ENCODE data around the gene PGAM5.

PGAM5 gene

DNA sequence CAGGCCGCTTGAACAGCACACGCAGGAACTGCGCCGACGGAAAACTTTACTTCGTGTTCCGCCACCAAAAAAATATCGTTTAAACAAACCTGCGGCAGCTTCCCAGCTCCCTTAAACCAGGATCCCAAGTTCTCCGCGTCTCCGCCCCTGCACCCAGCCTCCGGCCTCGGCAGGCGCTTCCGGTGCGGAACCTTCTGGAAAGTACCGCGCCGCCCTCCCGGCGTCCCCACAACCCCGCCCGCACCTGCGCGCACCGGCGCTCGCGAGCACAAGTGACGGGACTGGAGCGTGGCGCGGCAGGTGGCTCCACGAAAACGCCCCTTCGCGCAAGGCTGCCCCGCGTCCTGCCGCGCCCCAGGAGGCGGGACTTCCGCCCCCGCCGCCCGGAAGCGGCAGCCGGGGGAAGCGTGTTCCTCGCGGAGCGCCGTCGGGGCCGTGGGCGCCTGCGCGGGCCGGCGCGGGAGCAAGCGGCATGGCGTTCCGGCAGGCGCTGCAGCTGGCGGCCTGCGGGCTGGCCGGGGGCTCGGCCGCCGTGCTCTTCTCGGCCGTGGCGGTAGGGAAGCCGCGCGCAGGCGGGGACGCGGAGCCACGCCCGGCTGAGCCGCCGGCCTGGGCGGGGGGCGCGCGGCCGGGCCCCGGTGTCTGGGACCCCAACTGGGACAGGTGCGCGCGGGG lies at the start of gene PGAM5:
Gene PGAM5 (plus strand): TSS at position 438 of the 675 bp plus-strand sequence. CDS start 35 bp downstream, at position 473.
- peak; percentile 80 for DNase-seq

DNA sequence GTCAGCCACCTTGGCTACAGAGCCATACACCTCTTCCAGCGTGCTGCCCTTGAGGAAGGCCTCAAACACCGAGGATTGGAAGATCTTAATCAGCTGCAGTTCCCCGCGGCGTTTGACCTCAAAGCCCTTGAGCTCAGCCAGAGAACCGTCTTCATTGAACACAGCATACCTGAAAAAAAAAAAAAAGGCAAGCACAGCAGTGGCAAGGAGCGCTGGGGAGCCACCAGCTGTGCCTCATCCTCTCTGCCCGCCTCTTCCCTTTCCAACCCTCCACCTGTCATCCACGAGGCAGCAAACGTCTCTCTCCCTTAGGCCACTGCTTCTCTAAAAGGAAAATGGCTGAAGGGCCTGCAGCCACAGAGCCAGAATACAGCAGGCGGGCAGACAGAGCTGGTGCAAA lies 49.6 kb upstream of the PGAM5 start:
- no peak for DNase-seq

DNA sequence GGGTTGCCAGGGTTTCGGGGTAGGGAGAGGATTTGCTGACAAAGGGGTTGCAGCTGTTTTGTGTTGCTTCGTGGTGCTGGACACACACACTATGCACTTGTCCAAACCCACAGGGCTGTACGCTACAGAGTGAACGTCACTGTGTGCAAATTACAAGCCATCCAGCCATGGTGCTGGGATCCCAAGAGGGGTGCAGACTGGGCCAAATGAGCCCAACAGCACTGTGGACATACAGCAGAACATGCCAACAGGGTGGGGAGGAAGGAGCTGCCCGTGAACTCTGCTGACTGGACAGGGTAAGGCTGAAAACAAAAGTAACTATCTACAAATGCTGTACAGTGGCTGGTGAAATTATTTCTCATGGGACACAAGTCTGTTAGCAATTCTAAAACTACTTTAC lies 48.7 kb upstream of the PGAM5 start:
- DNase-seq, result no peak

DNA sequence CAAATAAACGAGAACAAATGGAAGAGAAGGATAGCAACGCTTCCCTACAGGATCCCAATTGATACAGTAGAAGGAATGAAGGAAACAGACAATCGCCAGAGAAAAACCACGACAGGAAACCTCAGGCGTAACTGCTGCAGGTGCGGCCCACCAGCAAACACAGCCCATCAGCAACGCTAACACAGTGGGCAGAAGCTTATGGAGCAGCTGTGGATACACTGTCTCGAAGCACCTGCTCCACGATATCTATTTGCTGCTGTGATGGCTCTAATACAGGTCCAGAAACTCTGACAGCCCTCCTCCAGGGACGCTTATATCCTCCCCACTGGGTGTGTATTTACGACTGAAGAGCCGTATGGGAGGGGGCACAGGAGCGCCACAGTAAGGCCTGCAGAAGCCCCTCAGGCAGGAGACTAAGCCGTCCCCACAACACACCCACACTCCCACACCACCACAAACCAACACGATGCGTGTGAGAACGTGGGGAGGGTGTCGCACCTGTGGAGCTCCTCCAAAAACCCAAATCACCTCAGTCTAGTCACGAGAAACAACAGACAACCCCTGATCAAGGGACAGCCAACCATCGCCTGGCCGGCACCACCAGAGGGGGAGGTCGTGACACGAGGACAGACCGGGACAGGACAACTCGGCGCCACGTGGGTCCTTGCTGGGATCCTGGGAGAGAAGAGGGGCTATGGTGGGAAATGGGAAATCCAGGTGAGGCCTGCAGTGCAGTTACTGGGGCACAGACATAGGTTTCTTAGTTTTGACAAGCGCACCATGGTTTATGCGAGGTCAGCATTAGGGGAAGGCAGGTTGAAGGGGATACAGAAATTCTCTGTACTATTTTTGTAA lies 47.5 kb upstream of the PGAM5 start:
- no peak for DNase-seq

DNA sequence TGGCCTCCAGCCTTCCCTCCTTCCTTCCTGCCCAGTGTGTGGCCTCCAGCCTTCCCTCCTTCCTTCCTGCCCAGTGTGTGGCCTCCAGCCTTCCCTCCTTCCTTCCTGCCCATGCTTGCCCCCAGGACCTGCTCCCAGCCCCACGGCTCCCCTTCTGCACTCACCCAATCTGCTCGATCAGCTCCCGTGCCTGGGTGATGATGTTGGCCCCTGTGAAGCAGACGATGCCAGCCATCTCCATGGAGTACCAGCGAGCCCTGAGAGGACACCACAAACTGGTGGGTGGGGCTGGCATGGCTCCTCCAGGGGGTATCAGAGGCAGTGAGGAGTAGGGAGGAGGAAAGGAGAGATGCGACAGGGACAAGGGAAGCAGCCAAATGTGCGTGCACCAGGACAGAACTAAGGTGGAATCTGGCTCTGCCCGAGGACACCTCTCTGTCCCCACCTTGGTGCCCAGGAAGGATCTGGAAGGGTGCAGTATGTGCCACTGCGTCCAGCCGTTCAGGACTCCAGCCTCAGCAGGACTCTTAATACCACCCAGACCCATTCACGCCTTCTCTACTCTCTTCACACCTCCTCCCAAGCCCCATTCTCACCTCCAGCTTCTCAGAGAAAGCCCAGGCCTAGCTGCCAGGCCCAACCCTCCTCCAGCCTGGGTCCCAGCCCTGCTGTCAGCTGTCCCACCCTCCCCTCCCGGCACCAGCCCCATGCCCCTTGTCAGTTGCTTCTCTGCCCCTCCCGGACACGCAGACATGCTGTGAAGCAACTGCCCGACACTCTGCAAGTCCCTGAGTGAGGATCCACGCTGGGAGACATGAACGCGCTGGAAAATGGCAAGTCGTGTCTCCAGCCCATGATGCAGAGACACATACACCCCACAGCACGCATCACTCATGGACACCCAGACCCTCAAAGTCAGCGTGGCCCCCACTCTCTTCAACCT lies 46.2 kb upstream of the PGAM5 start:
- no peak for DNase-seq

DNA sequence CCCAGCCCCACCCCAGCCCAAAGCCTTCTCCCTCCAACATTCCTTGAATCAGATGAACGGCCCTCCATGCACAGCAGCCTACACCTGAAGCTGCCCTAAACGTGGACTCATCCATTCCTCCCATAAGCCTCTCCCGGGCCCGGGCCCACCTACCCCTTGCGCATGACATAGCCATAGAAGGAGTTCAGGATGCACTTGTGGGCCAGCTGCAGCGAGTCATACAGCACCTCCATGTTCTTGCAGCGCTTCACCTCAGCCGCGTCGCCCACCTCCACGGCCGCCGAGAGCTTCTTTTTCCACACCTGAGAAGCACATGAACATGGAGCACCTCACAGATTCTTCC lies 45.5 kb upstream of the PGAM5 start:
- DNase-seq, result no peak

DNA sequence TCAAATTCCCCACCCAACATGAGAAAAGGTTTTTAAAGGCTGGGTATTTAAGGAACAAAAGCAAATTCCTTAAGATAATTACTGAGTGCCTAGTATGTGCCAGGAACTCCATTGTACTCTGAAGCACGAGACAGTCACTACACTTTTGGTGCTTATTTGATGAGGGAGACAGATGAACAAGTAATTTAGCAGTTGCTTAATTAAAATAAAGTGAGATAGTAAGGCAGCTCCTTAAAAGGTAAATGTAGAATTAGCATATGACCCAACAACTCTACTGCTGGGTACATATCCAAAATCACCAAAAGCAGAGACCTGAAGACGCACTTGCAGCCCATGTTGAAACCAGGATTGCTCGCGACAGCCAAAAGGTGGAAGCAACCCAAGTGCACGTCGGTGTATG lies 44.8 kb upstream of the PGAM5 start:
- DNase-seq, result no peak

DNA sequence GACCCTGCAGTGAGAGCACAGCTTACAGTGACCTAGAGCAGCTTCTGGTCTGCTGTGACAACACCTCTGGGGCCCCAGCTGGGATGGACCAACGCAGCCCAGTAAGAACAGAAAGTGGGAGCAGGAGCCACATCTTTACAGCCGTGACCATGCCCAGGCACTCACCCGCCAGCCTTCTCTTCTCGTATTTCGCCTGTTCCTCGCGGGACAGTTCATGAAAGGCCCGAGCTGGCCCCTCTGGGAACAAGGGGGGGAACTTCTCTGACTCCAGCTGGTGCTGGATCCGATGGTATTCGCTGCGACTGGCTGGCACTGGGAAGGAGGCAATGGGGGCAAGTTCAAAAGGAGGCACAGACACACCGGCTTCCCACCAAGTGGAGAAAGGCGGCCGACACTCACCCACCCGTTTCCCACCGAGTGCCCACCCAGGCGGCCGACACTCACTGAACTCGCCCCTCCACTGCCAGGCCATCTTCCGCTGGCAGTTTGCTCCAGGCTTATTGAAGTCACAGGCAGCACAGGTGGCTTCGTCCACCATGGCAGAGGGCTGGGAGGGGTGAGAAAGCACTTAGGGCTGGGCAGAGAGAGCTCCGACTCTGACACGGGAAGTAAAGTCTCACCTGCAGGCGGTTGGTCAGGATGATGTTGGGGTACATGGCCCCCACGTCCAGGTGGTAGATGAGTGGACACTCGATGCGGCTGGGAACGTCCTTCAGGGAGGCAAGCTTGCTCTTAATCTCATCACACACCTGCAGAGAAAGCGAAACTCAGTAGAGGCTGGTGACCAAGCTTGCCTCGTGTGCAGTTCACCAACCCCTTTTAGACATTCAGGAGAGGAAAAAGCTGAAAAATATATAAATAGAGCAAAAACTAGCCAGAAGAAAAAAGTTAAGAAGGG lies 42.2 kb upstream of the PGAM5 start:
- no peak for DNase-seq

DNA sequence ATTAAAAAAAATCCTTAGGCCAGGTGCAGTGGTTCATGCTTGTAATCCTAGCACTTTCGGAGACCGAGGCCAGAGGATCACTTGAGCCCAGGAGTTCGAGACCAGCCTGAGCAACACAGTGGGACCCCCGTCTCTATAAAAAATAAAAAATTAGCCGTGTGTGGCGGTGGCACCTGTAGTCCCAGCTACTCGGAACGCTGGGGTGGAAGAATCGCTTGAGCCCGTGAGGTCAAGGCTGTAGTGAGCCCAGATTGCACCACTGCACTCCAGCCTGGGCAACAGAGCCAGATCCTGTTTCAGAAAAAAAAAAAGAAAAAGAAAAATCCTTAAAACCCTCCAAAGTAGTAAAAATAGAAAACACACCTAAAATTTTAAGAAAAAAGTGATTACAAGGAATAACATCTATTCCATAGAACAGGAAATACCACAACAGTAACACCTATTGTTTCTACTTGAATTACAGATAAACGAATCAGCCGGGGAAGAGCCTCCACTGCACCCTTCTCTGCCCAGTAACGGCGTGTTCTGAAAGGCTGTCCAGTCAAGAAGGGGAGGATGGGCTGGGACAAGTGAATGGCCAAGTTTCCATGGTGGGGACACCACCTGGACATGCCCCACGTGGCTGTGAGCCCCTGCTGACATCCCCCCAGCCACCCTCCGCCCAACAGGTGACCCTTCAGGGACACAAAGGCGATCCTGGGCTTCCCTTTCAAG lies 41.3 kb upstream of the PGAM5 start:
- DNase-seq, result no peak

DNA sequence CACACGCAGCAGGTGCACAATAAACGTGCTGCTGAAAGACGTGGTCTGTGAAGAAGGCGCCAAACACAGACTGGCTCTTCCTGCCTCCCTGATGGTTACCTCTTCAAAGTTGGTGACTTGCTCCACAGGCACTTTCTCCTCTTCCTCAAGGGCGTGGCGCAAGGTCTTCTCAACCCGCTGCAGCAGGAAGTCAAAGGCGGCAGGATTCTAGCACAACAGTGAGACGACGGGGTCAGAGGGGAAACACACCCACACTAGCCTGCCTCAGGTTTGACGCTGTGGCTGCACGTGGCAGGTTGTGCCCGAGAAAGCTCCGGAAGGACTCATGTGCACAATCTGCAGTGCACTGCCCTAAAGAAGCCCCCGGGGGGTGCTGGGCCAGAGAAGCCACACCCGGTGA lies 38.5 kb upstream of the PGAM5 start:
- DNase-seq, result no peak

DNA sequence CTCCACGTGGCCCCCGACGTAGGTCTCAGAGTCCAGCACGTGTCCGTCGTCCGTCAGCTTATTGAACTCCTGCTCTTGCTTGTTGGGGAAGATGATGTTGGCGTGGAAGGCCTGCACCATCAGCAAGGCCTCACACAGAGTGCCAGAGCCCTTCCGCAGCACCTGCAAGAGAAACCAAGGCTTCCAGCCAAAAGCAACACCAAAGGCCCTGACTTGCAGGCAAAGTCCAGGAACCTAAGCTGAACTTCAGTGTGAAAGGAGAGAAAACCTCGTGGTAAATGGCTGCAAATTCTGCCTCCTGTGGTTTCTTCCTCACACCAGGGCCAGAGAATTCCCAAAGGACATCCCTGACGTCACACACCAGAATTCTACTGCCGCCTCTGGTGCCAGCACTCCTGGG lies 38.0 kb upstream of the PGAM5 start:
- DNase-seq, result no peak

DNA sequence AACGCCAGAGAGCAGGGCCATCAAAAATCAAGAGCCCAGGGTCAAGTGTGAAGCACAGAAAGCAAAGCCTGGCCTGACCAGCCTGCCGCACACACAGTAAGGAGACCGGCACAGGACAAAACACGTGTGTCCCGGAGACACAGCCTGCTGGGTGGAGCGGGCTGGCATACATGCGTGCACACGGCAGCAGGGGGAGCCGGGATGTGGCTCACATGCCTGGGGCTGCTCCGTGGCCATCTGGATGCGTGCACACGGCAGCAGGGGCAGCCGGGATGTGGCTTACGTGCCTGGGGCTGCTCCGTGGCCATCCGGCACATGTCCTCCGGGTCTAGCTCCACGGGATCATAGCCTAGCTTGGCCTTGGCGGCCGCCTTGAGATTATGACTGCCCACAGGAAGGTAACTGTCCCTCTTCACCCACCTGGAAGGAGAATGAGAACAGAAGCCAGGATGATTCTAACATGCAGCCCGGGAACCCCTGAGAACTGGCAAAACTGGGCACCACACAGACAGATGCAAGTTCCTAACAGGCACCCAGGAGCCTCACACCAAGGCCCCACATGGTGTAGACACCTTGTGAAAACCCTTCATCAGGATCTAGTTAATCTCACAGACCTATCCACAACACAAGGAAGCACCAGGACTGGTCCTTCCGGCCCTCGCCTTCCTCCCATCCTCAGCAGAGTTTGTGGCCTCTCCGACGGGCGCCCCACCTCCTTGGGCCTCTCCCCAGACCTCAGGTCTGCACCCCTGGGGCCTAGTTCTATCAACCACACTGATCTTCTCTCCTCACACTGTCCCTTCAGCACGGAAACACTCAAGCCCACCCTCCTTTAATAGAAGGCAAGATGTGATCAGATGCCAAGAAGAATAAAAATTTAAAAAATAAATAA lies 37.1 kb upstream of the PGAM5 start:
- DNase-seq, result no peak

DNA sequence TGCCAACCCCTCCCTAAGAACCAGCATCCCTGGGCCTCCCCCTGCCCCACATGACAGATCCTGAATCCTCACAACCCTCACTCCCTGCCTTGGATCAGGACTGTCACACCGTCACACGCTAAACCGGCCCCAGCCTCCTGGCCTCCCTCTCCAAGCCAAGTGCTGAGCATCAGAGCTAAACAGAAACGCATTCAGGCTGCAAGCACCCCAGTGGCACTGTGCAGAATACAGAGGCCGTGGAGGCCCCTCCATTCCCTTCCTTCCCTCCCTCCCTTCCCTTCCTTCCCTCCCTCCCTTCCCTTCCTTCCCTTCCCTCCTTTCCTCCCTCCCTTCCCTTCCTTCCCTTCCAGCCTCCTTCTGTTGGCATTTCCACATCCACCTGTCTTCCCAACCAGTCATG lies 36.1 kb upstream of the PGAM5 start:
- DNase-seq, result no peak

DNA sequence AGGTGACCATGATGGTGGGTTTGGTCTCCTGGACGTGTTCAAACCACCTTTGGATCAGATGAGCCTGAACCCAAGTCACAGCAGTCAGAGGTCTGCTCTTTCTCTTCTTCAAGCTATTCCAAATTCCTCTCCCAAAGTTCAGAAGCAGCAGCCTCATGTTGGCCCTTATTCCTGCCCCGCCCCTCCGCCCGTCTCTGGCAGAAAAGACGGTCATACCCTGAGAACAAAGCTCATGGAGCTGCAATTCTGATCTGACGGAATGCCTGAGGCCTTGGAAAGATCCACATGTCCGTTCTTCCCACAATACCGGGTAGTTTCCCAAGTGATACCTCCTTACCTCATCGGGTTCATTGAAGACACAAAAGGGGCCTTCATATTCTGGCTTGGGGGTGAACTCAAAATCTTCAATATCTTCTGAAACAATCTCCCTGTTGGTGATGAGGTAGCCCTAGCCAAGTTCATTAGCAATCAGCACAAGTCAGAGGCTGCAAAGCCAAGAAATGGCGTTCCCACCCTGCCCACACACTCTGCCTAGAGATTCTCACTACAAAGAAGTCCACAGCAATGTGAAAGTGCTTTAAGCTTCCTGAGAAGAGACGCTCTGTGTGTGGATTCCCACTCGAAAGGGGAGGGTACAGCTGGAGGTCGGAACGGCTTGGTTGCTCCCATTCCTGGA lies 34.7 kb upstream of the PGAM5 start:
- no peak for DNase-seq

DNA sequence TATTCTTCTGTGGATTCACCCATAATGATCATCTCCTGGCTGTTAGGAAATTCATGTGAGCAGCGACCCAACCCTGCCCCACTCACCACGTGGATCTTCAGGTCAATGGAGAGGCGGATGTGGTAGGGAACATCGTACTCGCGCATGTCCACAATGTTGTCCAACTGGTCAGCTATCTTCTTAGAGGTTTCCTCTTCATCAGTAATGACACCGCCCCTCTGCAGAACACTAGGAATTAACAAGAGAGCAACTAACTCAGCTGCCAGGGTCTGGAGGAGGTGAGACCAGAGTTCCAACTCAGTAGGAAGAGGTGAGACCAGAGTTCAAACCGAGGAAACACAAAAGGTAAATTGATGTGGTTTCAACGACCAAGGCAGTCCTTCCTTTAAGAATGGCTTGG lies 33.1 kb upstream of the PGAM5 start:
- DNase-seq, result no peak

DNA sequence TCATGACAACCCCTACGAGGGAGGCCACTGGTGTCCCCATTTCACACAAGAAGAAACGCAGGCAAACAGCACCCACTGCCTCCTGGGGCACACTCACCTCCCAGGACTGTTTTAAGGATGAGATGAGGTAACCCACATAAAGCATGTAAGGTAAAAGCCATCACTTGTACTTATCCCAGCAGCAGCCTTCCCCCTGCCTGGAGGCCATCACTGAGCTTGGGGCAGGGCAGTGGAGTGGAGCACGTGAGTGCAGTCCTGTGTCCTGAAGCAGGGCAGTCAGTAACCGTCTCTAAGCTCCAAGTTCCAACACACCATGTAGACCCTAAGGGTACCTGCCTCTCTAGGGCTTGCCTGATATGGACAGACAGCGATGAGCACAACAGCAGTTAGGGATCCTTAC lies 25.2 kb upstream of the PGAM5 start:
- DNase-seq, result no peak

DNA sequence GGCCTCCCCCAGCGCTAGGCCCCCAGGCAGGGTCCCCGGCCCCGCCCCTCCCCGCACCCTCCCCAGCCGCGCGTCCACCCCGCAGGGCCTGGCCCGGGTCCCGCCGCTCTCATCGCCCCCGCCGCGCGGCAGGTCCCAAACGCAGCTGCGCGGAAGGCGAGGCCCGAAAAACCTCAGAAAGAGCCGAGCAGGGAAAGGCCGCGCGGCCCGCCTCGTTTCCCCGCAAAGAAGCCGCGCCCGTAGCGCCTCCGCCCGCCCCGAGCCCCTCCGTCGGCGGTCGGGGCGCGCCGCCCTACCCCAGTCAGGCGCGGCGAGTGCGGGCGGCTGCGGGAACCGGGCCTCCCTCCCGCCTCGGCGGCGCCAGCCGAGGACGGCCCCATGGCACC lies 23.8 kb upstream of the PGAM5 start:
- DNase-seq, result no peak

DNA sequence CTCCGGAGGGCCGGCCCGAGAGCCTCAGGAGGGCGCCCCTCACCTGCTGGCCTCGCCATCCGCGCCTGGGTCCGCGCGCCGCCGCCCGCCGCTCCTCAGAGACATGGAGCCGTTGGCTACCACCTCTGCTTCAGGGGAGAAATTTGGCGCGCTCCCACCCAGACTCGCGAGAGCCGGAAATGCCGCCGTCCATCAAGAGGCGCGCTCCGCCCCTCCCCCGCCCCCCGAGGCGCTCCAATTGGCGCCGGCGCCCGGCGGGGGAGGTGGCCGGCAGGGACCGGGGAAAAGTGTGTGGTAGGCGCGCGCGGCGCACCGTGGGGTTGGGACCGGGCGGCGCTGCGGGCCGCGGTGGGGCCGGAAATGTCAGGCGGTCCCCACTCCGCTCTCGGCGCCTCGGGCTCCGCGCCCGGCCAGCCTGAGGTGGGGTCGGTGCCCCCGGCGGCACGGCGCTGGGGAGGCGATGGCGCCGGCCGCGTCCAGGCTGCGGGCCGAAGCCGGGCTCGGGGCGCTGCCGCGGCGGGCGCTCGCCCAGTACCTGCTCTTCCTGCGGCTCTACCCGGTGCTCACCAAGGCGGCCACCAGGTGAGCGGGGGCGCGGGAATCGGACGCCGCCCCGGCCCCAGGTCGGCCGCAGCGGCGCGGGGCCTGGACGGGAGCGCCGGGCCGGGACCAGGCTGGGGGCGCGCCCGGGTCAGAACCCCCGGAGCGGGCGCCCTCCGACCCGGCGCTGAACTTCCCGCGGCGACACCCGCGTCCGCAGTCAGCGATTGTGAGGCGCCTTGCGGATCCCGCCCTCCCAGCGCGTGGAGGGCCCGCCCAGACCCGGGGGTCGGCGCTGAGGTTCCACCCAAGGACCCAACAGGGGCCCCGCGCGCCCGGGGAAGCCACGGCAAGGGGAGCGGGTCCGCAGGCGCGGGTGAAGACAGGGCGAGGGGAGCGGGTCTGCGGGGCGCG lies 23.2 kb upstream of the PGAM5 start, which contains the start of the genes POLE and PXMP2:
Gene POLE (minus strand): TSS at position 132 of the 954 bp plus-strand sequence. CDS start 27 bp downstream, at position 105.
Gene PXMP2 (plus strand): TSS at position 377 of the 954 bp plus-strand sequence. CDS start 84 bp downstream, at position 461.
- peak; percentile 97 for DNase-seq

DNA sequence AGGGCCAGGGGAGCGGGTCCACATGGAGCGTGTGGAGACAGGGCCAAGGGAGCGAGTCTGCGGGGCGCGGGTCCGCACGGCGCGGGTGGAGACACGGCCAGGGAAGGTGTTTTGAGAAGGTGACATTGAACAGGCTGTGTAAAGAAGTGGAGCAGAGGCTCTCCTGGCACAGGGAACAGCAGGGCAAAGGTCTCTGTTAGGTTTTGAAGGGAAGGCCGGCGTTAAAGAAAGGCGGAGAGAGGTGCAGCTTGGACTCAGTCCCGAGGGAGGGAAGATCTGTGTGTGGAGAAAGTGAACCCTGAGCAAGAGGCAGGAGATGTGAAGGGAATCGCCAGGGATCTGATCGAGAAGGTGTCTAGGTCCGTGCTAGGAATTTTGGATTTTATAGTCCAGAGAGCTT lies 21.4 kb upstream of the PGAM5 start:
- DNase-seq, result no peak
